HG03108 (cell line): Measurements from ENCODE around the gene GLIPR1L2.
"Not testable (repeated sequence)": the region's sequence is repeated elsewhere in the genome, so short reads cannot be mapped to it uniquely, and the experiment has no call there.

ENCODE experiments used
- ATAC-seq: cut with Tn5 transposase; IDR thresholded peaks from one replicate; pipeline ENCODE4 v1.9.1; 2021; ENCODE audit warnings: moderate library complexity; ENCODE audit not compliant: unreplicated experiment

Gene GLIPR1L2

GRCh38 chr12:75428767-75429166 is 37.9 kb downstream of the GLIPR1L2 start:
- no peak for ATAC-seq

- ATAC-seq = no peak
These were observed 42.0 kb downstream of the GLIPR1L2 start for GRCh38 chr12:75432924-75433323.

- no peak for ATAC-seq
These were observed 46.7 kb downstream of the GLIPR1L2 start for GRCh38 chr12:75437564-75437963.

- no peak for ATAC-seq
These were observed 47.3 kb downstream of the GLIPR1L2 start for GRCh38 chr12:75438059-75438754.

- ATAC-seq = no peak
These were observed 48.2 kb downstream of the GLIPR1L2 start for GRCh38 chr12:75439048-75439447.

- ATAC-seq = no peak
These were observed 49.0 kb downstream of the GLIPR1L2 start for GRCh38 chr12:75439930-75440329.

GRCh38 chr12:75441687-75442449 is 51.0 kb downstream of the GLIPR1L2 start:
- not testable (repeated sequence) for ATAC-seq

- not testable (repeated sequence) for ATAC-seq
These were observed 51.6 kb downstream of the GLIPR1L2 start for GRCh38 chr12:75442454-75442853.

GRCh38 chr12:75443709-75444108 is 52.8 kb downstream of the GLIPR1L2 start:
- ATAC-seq = no peak

- ATAC-seq = no peak
These were observed 53.7 kb downstream of the GLIPR1L2 start for GRCh38 chr12:75444429-75445136.

GRCh38 chr12:75445137-75445507 is 54.2 kb downstream of the GLIPR1L2 start:
- ATAC-seq = not testable (repeated sequence)

- no peak for ATAC-seq
These were observed 56.0 kb downstream of the GLIPR1L2 start for GRCh38 chr12:75446857-75447256.

GRCh38 chr12:75447691-75448393 is 57.0 kb downstream of the GLIPR1L2 start:
- ATAC-seq = no peak

- no peak for ATAC-seq
These were observed 61.9 kb downstream of the GLIPR1L2 start for GRCh38 chr12:75452675-75453330.

GRCh38 chr12:75455839-75456238 is 65.0 kb downstream of the GLIPR1L2 start:
- no peak for ATAC-seq

GRCh38 chr12:75457191-75457590 is 66.3 kb downstream of the GLIPR1L2 start:
- no peak for ATAC-seq

GRCh38 chr12:75457866-75458265 is 67.0 kb downstream of the GLIPR1L2 start:
- ATAC-seq = not testable (repeated sequence)

- ATAC-seq = no peak
These were observed 68.9 kb downstream of the GLIPR1L2 start for GRCh38 chr12:75459755-75460154.

GRCh38 chr12:75460204-75460603 is 69.3 kb downstream of the GLIPR1L2 start:
- ATAC-seq = no peak
